ENCODE results near the gene ERFL.

Gene ERFL

DNA sequence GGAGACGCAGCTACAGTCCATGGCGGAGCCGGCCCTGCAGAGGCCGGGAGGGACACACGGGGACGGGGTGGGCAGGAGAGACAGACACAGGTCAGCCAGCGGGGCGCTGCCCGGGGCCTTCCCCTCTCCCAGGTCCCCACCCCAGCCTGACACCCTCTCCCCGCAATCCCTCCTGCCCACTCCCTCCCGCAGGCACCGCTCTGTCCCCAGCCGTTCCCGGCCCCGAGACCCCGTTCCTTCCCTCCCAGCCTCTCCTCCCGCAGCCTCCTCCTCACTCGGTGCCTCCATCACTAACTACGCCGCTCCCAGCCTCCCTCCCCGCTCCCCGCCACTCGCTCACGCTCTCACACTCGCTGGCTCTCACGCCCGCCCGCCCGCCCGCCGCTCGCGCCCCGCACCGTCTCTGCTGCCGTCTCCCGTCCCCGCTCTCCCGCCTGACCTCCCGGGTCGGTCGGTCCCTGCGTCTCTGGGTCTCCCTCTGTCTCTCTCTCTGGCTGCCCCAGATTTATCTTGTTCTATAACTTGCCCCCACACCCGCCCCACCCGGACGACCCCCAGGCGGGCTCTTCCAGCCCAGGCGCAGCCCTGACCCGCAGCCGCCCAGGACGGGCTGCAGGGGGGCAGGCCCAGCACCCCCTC is 15.2 kb downstream of the ERFL start:
- peak; percentile 44 for DNase-seq

DNA sequence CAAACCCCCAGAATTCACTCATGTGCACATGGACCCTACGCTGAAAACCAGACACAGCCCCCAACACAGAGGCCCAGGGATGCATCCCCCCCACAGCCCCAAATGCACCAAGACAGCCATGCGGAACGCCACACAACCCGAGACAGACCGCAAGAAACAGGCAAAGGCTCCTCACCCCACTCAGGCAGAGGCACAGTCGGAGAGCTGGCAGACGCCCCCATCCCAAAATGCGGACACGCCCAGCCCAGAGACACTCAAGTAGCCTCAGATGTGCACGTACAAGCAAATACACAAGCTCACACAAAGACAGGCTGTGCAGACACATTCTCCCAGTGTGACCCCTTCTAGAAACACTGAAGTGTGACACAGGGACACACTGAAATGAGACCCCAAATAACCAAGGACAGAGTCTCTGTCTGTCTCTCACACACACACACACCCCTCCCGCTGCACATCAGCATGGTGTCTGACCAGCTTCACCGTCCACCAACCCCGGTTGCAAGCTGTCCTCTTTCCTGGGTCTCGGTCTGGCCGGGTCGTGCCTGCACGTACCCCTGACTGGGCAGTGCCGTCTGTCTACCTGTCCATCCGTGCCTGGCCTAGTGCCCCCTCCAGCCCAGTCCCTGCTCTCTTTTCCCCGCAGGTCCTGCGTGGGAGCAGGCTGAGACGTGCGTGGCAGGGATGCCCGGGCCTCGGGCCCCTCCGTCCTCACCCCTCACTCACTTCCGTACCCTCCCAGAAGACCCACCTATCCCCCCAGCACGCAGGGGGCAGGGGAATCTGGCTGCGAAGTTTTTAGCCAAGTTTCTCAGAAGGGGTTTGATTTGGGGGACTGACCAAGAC is 16.1 kb downstream of the ERFL start:
- DNase-seq, result peak; percentile 19

DNA sequence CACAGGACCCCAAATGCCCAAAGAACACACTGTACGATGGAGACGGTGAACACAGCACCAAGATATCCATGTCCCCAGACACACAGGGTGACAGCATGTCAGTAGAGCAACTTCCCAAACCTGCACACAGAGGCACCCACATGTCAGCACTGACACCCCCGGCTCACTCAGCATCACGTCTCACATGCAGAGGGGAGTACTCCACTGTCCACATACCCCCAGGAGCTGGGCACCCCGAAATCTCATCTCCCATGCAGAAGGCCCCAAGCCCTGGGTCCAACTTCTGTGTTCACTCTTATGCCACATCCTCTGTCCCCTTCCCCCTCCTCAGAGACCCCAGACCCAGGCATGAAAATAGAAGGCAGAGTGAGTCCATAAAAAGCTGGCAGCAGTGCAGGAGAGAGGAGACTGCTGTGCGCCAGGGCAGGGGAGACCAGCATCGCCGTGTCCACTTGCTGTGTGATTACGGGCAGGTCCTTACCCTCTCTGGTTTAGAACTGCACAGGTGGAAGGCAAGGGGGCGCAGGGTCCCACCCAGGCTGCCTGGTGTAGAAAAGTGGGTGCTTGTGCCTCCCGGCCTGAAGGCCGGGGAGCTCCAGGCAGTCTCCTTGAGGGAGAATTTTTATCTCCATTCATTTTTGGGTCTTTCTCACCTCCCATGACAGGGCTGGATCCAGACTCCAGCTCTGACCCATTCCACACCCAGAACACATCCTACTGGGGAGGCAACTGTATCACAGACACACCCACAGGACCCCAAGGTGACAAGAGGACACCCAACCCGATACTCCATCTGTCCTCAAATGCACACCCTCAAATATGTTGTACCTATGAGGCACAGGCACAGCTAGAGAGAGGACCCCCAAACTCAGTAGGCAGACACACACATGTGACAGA is 17.0 kb downstream of the ERFL start:
- DNase-seq, result peak; percentile 2

DNA sequence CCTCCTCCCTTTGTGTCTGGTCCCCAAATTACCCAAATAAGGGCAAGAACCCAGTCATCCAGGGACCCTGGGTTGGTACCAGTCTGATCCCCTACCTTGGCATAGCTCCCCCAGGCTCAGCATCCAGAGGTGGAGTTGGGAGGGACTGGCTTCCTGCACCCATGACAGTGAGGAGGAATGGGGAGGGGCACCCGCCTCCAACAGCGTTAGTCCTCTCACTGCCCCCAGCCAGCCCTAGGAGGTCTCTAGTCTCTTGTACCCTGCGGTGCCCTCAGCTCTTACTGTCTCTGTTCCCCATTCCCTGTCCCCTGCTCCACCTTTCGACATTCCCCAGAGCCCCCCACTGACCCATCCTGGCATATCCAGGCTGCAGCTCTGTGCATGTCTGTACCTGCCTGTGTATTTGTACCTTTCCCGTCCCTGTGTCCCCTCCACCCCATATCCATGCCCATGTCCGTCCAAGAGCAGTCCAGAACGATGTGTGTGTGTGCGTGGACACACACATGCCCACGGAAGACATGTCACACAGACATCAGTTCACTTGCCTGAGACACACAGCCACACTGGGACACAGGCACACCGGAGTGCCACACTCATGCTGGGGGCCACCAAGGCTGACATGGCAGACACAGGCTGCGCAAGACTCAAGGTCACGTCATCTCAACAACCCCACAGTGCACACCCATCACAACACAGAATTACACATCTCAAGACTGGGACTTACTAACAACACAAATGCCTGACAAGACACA is 17.8 kb downstream of the ERFL start:
- peak; percentile 2 for DNase-seq

DNA sequence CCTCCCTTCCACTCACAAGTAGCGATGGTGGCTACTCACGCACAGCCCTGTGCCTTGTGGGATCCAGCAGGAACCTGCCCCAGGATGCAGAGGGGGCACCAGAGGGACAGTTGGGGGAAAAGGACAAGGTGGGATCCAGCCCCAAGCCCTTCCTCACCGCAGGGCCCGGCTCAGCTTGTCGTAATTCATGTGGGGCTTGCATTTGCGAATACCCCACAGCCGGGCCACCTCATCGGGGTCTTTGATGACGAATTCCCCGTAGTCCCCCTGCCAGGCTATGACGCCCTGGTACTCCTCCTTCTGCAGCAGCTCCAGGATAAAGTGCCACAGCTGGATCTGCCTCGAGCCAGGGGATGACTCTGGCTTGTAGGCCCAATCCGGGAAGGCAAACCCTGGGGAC is 18.5 kb downstream of the ERFL start:
- no peak for DNase-seq

DNA sequence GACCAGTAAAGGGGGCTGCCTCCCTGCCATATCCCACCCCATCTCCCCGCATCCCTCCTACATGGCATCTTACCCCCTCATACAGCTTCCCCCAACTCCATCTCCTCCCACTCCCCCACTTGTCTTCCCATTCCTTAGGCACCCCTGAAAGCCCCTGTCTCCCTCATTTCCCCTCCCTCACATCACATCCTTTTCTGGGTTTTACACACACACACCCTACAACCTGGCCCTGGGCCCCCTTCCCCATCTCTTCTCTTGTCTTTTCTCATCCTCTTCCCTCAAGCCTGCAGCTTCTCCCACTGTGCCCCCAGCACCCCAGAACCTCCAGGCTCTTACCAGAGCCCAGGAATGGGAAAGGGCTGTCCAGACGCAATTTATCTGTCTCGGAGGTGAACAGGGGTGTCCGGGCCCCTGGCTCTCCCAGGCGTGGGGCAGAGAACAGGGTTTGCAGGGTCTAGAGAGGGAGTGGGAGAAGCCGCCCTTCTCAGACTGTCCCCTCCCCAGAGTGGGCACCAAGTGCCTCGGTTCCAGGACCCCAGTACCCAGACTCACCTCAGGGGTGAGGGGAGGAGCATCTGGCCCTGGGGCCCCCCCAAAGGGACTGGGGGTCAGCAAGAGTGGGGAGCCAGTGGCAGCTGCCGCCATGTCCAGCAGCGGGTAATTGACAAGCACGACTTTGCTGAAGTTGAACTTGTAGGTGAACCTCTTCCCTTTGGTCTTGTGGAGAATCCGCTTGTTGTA is 19.4 kb downstream of the ERFL start:
- DNase-seq, result no peak

DNA sequence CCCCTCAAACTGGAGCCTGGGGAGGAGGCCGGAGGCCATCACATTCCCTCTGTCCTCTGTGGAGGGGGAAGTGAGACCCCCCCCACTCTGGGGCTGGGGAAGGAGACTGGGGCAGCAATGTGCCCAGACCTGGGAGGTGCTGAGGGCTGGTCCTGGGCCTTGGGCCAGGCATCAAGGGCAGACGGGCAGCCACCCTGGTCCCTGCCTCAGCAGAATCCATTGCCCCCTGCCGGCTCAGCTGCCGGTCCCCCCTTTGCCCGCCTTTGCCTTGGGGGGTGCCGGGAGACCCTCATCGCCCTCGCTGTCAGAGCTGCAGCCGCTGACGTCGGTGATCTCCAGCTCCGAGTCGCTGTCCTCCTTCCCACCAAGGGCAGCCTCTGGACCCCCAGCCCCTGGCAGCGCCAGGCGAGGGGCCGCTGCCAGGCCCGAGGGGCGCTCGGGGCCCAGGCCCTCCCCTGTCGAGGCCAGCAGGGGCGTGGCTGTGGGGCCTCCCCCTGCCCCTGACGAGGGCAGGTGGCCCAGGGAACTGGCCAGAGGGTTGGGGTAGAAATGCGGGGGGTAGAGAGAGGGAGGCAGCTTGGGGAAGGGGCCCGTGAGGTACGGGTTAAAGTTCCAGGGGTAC is 20.1 kb downstream of the ERFL start:
- no peak for DNase-seq

DNA sequence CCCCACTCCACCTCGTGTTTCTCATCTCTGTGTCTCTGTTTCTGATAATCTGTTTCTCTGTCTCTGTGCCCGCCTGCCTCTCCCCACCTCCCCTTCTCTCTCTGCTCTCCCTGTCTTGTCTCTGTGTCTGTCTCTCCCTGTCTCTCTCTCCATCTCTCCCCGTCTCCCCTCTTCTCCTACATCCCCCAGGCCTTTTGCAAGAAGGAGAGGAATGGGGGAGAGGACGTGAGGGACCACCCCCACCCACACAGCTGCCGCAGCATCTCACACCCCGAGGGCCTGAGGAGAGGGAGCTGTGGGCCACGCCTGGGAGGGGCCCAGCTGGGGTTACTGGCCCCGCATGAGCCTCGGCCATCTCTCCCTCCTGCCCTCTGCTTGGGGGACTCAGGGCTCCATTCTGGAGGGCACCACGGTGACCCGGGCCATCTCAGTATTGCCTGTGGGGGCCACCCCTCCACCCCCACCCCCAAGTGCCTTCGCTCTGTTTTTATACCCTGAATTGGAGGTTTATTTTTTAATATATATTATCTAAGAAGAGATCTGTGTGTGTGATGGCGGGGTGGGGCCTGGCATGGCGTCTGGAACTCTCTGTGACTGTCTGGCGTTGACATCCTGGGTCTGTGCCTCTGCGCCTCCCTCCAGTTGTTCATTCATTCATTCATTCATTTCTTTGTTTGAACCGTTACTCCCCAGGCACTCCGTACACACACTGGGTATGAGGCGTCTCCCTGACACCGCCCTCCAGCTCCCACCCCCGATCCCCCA is 21.2 kb downstream of the ERFL start:
- DNase-seq, result no peak

DNA sequence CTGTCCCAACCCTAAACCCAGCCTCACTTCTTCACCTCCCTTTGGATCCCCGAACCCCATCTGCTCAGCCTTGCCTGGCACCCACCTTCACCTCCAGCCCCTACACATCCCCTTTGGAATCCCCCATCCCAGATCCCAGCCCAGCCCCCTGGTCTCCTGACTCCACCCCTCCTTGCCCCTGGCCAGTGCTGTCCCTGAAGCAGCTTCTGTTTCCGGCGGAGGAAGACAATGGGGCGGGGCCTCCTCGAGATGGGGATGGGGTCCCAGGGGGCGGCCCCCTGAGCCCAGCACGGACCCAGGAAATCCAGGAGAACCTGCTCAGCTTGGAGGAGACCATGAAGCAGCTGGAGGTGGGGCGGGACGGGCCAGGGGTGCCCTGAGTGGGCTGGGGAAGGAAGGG is 22.0 kb downstream of the ERFL start:
- DNase-seq, result no peak

DNA sequence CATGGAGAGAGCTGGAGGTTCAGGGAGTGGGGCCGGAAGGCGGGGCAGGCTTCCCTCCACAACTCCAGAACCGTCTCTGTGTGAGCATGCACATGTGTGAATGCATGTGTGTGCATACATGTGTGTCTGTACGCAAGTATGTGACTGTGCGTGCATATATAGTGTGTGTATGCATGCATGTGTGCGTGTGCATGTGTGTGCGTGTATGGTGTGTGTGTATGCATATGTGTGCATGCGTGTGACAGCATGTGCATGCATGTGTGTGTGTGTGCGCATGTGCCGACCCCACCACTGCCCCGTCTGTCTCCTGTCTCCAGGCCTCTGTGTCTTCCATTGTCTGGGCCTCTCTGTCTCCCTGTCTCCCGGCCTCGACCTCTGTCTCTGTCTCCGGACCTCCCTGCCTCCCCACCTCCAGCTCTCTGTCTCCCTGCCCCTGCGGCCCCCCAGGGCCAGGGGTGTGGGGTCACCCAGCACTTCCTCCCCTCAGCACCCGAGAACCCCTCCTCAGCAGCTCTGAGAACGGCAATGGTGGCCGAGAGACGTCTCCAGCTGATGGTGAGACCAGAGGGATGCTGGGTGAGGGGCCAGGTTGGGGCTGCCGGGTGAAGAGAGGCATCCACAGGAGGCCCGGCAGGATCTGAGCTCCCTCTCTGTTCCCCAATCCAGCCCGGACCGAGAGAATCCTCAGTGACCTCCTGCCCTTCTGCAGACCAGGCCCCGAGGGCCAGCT is 22.8 kb downstream of the ERFL start:
- DNase-seq, result no peak

DNA sequence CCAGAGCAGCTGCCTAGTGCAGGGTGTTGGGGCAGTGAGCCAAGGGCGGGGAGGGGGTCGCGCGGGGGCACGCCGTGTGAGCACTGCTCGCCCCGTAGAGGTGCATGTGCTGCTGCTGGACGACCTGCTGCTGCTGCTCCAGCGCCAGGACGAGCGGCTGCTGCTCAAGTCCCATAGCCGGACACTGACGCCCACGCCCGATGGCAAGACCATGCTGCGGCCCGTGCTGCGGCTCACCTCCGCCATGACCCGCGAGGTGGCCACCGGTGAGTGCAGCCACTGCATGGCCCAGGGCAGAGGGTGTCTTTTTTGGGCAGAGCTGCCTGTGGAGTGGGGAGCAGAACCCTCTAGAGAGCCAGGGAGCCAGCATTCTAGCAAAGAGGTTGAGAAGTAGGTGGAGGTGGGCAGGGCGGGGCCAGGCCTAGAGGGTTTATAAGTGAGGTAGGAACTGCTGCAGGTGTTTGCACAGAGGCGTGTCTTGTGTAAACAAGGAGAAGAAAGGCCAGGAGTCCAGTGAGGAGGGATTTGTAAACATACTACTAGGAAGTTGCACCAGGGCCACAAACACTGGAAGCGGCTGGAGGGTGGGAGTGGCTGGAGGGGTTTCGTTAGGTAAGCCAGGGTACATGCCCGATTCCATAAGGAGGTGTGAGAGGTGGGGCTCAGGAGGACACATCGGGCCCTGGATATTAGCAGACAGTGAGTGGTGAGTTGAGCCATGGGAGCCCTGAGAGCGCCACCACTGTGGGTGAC is 24.0 kb downstream of the ERFL start:
- DNase-seq, result no peak

DNA sequence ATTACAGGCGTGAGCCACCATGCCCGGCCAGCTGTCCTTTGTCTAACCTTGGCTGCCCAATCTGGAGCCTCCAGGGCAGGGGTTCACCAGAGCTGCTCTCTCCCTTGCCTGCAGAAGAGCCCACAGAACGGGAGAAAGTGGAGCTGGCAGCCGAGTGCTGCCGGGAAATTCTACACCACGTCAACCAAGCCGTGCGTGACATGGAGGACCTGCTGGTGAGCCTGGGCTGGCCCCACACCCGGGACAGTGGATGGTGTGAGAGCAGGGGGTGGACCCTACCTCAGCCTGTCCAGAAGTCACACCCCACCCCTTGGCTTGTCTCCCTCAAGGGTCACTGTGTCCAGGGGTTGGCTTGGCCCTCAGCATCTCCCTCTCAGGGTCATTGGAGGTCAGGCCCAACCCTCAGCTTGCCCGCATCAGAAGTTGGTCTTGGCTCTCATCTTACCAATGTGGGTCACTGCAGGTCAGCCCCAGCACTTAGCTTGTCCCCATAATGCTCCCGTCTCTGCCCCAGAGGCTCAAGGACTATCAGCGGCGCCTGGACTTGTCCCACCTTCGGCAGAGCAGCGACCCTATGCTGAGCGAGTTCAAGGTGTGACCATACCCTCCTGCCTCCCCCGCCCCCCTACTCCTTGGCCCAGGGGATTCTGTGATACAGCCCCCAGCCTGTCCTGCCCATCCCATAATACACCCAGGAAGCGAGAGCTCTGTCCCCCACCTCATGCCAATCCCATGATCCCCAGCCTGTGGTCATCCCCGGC is 24.9 kb downstream of the ERFL start:
- no peak for DNase-seq

DNA sequence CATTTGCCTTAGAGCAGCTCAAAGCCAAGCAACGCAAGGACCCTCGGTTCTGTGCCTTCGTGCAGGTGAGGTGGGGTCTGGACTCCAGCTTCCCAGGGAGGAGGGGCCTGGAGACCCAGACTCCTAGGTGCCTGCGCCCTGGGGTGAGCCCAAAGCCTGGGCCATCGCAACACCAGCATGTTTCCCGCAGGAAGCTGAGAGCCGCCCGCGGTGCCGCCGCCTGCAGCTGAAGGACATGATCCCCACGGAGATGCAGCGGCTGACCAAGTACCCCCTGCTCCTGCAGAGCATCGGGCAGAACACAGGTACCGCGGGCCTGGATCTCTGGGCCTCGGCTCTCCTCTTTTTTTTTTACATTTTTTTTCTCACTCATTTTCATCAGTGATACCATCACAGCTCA is 25.7 kb downstream of the ERFL start:
- DNase-seq, result no peak

DNA sequence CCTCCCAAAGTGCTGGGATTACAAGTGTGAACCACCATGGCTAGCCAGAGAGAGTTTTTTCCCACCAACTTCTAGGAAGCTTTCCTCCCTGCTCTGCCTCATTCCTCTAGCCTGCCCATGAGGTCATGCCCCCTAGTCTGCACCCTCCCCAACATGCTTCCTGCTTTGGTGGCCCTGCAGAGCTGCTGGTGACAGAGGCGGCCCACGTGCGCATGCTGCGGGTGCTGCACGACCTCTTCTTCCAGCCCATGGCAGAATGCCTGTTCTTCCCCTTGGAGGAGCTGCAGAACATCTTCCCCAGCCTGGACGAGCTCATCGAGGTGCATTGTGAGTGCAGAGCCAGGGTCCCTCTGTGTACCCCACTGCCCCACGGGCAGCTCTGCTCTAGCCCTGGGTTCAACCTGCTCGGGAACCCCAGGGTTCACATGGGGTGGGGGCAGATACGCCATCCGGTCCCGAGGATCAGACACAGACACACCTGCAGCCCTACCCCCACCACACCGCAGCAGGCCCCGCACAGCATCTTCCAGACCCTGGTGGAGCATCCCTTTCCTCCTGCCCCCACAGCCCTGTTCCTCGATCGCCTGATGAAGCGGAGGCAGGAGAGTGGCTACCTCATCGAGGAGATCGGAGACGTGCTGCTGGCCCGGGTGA is 26.4 kb downstream of the ERFL start:
- DNase-seq, result no peak

DNA sequence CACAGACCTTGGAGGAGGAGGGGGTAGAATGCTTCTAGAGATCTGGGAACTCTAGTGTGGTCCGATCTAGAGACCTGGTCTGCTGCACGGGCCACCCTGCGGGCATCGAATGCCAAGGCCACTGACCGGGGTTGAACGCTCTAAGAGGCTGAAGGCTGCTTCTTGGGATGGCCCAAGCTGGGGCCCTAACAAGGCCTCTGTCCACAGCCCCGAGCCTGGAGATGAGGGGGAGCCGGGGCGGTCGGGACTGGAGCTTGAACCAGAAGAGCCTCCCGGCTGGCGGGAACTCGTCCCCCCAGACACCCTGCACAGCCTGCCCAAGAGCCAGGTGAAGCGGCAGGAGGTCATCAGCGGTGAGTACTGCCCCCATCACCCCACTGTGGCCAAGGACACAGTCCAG is 30.0 kb downstream of the ERFL start:
- DNase-seq, result no peak

DNA sequence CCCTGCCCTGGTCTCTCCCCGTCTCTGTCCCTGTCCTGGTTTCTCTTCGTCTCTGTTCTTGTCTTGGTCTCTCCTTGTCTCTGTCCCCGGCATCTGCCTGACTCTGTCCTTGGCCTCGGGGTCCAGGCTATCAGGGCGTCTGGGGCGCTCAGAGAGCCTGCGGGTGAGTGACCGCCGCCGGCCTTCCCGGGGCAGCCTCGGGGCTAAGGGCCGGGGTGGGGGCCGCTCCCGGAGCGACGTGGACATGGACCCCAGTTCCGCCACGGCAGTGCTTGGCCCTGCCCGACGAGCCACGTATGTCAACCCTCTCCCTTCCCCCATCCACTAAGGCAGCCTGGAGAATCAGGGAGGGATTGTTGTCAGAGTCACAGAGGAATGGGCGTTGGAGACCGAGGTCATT is 30.4 kb downstream of the ERFL start:
- DNase-seq, result no peak

DNA sequence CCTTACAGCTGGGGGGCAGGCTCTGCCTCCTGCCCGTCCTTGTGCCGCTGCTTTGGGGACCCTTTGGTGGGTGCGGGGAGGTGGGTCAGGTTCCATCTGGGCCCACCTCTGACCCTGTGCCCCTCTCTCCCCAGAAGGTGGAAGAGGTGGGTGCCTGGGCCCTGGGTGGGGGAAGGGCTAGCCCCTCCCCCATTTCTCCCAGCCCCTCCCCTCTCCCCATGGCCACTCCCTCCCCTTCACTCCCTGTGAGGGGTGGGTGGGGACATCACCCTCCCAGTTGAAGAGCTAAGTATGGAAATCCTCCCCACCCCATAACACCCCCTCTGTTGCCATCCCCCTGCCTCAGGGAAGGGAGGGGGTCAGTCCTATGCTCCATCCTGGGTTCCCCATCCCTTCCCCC is 31.1 kb downstream of the ERFL start:
- DNase-seq, result no peak

DNA sequence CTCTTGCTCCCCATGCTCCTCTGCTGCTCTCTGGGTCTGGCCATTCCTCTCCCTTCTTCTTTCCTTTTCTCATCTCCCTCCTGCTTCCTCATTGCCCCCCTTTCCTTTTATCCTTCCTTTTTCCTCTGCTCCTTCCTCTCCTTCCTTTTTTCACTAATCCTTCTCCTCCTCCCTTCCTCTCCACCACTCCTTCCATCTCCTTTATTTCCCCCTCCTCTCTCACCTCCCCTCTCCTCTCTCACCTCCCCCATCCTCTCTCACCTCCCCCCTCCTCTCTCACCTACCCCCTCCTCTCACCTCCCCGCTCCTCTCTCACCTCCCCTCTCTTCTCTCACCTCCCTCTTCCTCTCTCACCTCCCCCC is 31.7 kb downstream of the ERFL start:
- DNase-seq, result no peak

Measured in eye (tissue), 1 donor.